Fibroblast of upper back skin (primary cell): ENCODE data around the gene DEFB125.
"Not testable (repeated sequence)": the region's sequence is repeated elsewhere in the genome, so short reads cannot be mapped to it uniquely, and the experiment has no call there.

Experiments
- DNase-seq: peaks from one replicate; pipeline ENCODE4 v3.0.0-alpha.2; 2013

Gene DEFB125

GRCh38 chr20:87401-87800 is at the start of gene DEFB125:
DEFB125 (plus strand) TSS chr20:87672; CDS start chr20:87710, 38 bp downstream.
- no peak for DNase-seq

GRCh38 chr20:60035-60918 is 27.2 kb upstream of the DEFB125 start:
- DNase-seq, result no peak

- no peak for DNase-seq
Measured at GRCh38 chr20:61230-61629, 26.2 kb upstream of the DEFB125 start.

DNA sequence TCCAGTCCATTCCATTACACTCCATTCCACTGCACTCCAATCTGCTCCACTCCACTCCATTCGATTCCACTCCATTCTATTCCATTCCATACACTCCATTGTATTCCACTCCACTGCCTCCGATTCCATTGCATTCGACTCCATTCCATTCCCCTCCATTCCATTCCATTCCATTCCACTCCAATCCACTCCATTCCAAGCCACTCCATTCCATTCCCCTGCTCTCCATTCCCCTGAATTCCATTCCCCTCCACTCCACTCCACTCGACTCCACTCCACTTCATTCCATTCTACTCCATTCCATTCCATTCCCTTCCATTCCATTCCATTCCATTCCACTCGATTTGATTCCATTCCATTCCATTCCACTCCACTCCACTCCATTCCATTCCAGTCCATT is 25.7 kb upstream of the DEFB125 start:
- DNase-seq, result no peak

GRCh38 chr20:62487-62886 is 25.0 kb upstream of the DEFB125 start:
- no peak for DNase-seq

DNA sequence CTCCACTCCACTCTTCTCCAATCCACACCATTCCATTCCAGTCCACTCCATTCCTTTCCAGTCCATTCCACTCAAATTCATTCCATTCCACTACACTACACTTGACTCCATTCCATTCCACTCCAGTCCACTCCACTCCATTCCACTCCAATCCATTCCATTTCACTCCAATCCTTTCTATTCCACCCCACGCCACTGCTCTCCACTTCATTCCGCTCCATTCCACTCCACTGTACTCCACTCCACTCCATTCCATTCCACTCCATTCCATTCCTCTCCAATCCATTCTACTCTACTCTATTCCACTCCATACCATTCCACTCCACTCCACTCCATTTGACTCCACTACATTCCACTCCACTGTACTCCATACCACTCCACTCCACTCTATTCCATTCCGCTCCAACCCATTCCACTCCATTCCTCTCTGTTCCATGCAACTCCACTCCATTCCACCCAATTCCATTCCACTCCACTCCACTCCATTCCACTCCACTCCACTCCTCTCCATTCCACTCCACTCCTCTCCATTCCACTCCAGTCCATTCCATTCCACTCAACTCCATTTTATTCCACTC is 23.4 kb upstream of the DEFB125 start:
- no peak for DNase-seq

GRCh38 chr20:64766-65322 is 22.6 kb upstream of the DEFB125 start:
- DNase-seq, result no peak

GRCh38 chr20:77231-77630 is 10.2 kb upstream of the DEFB125 start:
- DNase-seq, result no peak

GRCh38 chr20:78338-78737 is 9.1 kb upstream of the DEFB125 start:
- DNase-seq, result no peak

DNA sequence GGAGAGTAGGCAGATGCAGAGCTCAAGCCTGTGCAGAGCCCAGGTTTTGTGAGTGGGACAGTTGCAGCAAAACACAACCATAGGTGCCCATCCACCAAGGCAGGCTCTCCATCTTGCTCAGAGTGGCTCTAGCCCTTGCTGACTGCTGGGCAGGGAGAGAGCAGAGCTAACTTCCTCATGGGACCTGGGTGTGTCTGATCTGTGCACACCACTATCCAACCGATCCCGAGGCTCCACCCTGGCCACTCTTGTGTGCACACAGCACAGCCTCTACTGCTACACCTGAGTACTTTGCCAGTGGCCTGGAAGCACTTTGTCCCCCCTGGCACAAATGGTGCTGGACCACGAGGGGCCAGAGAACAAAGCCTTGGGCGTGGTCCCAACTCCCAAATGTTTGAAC is 7.9 kb upstream of the DEFB125 start:
- no peak for DNase-seq

DNA sequence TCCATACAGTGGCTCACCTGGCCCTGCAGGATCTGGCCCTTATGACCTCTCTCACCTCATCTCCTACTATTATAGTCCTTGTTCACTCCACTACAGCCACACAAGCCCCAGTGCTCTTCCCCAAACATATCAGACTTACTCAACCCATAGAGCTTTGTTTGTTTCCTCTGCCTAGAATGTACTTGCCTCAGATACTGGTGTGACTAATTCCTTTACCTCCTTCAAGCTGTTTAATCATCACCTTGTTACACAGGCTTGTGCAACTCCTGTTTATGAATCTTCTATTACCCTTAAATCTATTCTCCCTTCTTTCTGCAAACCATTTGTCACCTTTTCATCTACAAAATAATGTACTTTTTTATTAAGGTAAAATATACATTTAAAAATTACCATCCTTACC is 3.2 kb downstream of the DEFB125 start:
- DNase-seq, result no peak

DNA sequence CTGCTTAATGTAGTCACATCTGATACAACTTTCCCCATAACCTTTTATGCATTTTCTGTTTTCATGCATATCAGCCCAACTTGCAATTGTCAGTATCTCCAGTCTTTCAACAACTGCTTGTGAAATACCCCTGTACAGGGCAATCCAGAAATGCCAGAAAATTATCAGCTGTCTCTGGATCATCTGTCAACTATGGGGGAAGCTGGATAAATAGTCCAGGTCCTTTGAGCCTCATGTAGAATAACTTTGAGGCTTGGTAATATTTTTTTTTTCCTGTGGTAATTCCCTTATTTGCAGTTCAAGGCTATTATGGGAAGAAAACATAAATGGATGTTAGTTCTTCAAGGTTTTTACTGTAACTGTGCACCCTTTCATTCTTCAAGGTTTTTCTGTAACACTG is 6.2 kb downstream of the DEFB125 start:
- DNase-seq, result no peak

DNA sequence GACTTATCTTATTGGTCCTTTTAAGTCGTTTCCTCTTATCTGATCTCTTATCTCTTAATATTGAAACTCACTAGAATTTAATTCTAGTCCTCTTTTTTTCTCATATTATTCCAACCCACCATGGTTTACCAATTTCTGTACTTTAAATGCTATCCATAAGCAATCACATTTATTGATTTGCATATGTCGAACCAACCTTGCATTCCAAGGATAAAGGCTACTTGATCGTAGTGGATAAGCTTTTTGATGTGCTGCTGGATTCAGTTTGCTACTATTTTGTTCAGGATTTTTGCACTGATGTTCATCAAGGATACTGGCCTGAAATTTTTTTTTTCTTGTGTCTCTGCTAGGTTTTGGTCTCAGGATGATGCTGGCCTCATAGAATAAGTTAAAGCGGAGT is 7.7 kb downstream of the DEFB125 start:
- DNase-seq, result no peak

GRCh38 chr20:97691-98090 is 10.2 kb downstream of the DEFB125 start:
- not testable (repeated sequence) for DNase-seq

DNA sequence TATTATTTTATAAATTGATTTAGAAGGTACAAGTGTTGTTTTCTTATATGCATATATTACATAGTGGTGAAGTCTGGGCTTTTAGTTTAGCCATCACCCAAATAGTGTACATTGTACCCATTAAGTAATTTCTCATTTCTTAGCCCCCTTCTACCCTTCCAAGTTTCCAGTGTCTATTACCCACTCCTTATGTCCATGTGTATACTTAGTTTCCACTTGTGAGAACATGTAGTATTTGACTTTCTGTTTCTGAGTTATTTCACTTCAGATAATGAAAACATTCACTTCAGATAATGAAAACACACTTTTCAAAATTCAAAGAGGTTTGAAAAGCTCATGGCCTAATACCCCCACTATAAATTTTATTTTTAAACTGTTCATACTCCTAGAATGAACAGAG is 14.5 kb downstream of the DEFB125 start:
- no peak for DNase-seq

DNA sequence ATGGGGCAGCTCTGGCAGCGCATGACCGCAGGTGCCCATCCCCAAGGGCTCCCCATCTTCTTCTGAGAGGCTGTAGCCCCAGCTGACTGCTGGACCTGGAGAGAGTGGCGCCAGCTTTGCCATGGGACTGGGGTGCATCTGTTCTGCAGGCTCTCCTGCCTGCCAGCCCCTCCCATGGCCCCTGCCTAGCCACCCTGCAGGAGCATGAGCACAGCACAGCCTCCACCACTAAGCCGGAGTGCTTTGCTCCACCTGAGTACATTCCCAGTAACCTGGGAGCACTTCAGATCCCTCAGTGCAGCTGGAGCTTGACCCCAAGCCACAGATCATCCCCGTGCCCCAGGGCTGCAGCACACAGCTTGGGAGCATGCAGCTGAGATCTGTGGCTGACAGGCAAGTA is 16.0 kb downstream of the DEFB125 start:
- no peak for DNase-seq

DNA sequence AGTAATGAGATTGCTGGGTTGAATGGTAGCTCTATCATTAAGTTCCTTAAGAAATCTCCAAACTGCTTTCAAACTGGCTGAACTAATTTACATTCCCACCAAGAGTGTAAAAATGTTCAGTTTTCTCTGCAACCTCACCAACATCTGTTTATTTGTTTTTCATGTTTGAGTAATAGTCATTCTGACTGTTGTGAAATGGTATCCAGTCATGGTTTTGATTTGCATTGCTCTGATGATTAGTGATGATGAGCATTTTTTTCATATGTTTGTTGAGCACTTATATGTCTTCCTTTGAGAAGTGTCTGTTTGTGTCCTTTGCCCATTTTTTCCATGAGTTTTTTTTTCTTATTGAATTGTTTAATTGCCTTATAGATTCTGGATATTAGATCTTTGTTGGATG is 24.9 kb downstream of the DEFB125 start:
- no peak for DNase-seq

DNA sequence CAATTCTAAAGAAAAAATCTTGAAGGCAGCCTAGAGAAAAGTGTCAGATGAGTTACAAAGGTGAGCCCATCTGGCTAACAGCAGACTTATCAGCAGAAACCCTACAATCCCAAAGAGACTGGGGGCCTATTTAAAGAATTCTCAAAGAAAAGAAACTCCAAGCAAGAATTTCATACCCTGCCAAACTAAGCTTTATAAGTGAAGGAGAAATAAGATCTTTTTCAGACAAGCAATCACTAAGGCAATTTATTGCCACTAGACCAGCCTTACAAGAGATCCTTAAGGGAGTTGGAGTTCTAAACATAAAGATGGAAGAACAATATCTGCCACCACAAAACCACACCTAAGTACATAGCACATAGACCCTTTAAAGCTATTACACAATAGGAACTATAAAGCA is 30.0 kb downstream of the DEFB125 start:
- DNase-seq, result no peak

- not testable (repeated sequence) for DNase-seq
Measured at GRCh38 chr20:129786-130323, 42.4 kb downstream of the DEFB125 start.

DNA sequence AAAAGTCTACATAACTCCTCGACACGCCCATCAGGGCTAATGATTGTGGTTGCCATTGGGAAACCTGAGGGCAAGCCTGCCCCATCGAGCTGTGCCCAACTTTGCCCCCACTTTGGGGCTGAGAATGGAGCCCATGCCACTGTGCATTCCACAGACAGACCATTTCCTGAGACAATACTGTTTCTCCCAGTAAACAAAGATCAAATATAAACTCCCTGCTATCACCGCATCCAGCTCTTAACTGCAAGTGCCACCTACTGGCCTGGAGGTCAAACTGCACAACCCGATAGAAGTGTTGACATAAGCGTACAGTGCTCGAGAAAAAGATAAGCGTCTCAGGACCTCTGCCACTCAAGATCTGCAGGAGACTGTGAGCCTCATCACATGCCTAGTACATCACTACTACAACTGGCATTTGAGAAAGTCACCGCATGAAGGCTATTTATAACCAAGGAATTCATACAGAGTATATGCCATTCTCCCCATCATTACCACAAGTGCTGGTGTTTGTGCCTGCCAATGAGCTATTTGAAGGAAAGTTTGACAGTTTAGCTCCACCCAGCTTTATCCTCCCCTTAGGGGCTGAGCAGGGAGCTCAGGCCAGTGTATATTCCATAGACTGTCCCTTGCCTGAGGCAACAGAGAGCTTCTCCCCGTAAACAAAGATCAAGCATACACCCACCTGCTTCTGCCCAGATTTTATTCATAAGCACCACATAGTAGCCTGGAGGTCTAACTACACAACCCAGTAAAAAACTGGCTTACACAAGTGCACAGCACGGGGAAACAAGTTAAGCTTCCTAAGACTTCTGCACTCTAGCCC is 50.4 kb downstream of the DEFB125 start:
- DNase-seq, result no peak

DNA sequence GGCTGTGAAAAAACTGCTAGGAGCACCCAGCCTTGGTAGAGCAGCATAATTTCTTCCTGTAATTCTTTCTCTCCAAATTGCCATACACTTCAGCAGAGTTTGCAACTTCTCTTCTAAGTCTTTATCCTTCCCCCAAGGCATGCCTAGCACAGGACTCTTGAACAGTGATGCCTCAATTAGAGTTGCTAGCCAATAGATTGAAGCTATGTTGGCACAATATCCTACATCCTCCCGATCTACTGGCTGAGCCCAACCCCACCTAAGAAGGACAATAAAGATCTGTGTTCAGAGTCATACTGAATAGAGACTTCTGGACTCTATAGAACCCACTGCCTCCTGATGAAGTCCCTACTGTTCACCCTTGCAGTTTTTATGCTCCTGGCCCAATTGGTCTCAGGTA is 54.8 kb downstream of the DEFB125 start, which contains the start of gene DEFB126:
DEFB126 (plus strand) TSS at position 301 of the 400 bp plus-strand sequence; CDS start at position 340, 39 bp downstream.
- no peak for DNase-seq

GRCh38 chr20:145877-146276 is 58.4 kb downstream of the DEFB125 start:
- no peak for DNase-seq
